ENCODE measurements around the gene GRAMD1B. TPM values are rescaled to one million over a fixed set of nuclear protein-coding genes. Genes with fewer than 3 reads are reported as not detected.

The GRAMD1B gene
- total RNA-seq, 6 experiments from 2014 or later, result 1.0 to 2.0 (median 1.5) TPM

DNA sequence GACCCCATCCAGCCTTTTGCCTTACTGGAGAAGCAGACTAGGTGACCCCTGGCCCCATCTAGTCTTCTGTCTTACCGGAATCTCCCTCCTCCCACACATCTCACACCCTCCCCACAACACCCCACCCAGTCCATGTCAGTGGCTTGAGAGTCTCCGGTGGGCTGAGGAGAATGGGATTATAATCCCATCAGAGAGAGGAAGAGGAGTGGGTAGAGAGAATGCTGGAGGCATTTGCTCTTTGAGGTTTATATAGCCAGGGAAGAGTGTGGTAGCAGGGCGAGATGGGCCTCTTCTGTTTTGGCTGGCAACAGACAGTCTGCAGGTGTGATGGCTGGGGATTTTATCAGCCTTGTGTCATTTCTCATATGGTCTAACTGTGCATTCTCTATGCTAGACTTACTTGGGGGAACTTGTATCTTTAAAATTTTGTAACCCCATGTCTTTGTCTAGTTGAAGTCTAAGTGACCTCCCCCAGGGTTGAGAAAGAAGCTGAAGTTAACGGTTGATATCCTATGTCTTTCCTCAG is 50.3 kb downstream of the GRAMD1B start:
- Histone ChIP-seq H3K4me3 (no peak overlapping the region), H3K27me3 (no peaks in the 10 kb centered on the region), H3K4me1 (no peaks in the 10 kb centered on the region), H3K36me3 (no peaks in the 10 kb centered on the region), H3K27ac (no peak overlapping the region), H3K9me3 (no peaks in the 10 kb centered on the region)
- DNase-seq (no peak), ATAC-seq (no peak)
- intact Hi-C loops (cut with DNase I), result loop anchor here in 1 of 2 donors (10.0 kb wide), 1 partner anchor 176 kb away; no protein-coding TSS in a partner anchor
- 34% methylated on average over 4 of the region's 4 CpGs for WGBS (ENCODE audit: insufficient coverage, low coverage, low lambda C conversion rate, missing lambda C conversion rate)
- TF ChIP-seq, protein P1, sequence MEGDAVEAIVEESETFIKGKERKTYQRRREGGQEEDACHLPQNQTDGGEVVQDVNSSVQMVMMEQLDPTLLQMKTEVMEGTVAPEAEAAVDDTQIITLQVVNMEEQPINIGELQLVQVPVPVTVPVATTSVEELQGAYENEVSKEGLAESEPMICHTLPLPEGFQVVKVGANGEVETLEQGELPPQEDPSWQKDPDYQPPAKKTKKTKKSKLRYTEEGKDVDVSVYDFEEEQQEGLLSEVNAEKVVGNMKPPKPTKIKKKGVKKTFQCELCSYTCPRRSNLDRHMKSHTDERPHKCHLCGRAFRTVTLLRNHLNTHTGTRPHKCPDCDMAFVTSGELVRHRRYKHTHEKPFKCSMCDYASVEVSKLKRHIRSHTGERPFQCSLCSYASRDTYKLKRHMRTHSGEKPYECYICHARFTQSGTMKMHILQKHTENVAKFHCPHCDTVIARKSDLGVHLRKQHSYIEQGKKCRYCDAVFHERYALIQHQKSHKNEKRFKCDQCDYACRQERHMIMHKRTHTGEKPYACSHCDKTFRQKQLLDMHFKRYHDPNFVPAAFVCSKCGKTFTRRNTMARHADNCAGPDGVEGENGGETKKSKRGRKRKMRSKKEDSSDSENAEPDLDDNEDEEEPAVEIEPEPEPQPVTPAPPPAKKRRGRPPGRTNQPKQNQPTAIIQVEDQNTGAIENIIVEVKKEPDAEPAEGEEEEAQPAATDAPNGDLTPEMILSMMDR (IDR thresholded peaks at IDR 0.05), result no peak
- no peak for TF ChIP-seq POLR2A (IDR thresholded peaks at IDR 0.05)

DNA sequence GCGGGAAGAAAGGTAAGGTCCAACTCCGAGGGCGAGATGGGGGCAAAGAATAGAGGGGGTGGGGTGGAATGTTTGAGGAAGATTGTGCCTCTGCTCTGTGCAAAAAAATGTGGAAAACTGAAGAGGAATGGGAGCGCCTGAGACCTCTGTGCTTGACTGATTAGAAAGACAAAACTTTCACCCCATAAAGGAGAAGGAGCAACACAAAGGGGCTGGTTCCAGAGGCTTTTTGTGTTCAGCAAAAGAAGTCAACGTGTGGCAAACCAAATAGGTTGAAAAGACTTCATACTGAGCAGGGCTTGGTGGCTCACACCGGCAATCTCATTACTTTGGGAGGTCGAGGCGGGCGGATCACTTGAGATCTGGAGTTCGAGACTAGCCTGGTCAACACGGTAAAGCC is 50.8 kb downstream of the GRAMD1B start:
- Histone ChIP-seq H3K27ac (no peak overlapping the region), H3K4me1 (no peaks in the 10 kb centered on the region), H3K4me3 (no peak overlapping the region), H3K36me3 (no peaks in the 10 kb centered on the region), H3K9me3 (no peaks in the 10 kb centered on the region), H3K27me3 (no peaks in the 10 kb centered on the region)
- ATAC-seq (no peak), DNase-seq (no peak)
- TF ChIP-seq POLR2A (IDR thresholded peaks at IDR 0.05), result no peak
- TF ChIP-seq, protein P1 (IDR thresholded peaks at IDR 0.05), result no peak
- intact Hi-C loops (cut with DNase I), result loop anchor here in 1 of 2 donors (10.0 kb wide), 1 partner anchor 176 kb away; no protein-coding TSS in a partner anchor
- 58% methylated on average over 9 of the region's 11 CpGs for WGBS (ENCODE audit: insufficient coverage, low coverage, low lambda C conversion rate, missing lambda C conversion rate)

DNA sequence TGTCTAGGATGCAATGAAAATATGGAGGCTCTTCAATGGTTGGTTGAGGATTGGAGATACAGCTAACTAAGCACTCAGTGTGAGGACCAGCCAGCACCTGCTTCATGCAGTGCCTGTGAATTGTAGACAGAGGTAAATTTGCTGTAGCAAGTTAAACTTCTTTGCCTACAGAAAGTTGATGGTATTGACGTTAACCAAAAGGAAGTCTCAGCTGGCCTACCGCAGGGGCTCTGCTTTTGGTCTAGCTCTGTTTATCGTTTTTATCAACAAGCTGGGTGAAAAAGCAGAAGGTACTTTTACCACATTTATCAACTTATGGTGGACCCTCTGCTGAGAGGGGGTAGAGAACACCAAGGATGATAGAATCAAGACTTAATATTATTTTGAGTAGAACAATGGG is 51.6 kb downstream of the GRAMD1B start:
- intact Hi-C loops (cut with DNase I), result loop anchor here in 1 of 2 donors (10.0 kb wide), 1 partner anchor 177 kb away; no protein-coding TSS in a partner anchor
- ATAC-seq (no peak), DNase-seq (no peak)
- 35% methylated on average over 3 of the region's 3 CpGs for WGBS (ENCODE audit: insufficient coverage, low coverage, low lambda C conversion rate, missing lambda C conversion rate)
- Histone ChIP-seq H3K27ac (no peak overlapping the region), H3K9me3 (no peaks in the 10 kb centered on the region), H3K4me1 (no peaks in the 10 kb centered on the region), H3K27me3 (no peaks in the 10 kb centered on the region), H3K36me3 (no peaks in the 10 kb centered on the region), H3K4me3 (no peak overlapping the region)
- TF ChIP-seq, protein P1 (IDR thresholded peaks at IDR 0.05), result no peak
- TF ChIP-seq POLR2A (IDR thresholded peaks at IDR 0.05), result no peak

- Histone ChIP-seq H3K9me3 (no peaks in the 10 kb centered on the region), H3K4me3 (no peak overlapping the region), H3K27ac (no peak overlapping the region), H3K4me1 (no peaks in the 10 kb centered on the region), H3K27me3 (no peaks in the 10 kb centered on the region), H3K36me3 (no peaks in the 10 kb centered on the region)
- ATAC-seq (no peak), DNase-seq (no peak)
- TF ChIP-seq, protein P1 (IDR thresholded peaks at IDR 0.05), result no peak
- TF ChIP-seq POLR2A (IDR thresholded peaks at IDR 0.05), result no peak
- intact Hi-C loops (cut with DNase I), result loop anchor here in 1 of 2 donors (10.0 kb wide), 1 partner anchor 177 kb away; no protein-coding TSS in a partner anchor
- 61% methylated on average over 6 of the region's 6 CpGs for WGBS (ENCODE audit: insufficient coverage, low coverage, low lambda C conversion rate, missing lambda C conversion rate)
Observed at GRCh38 chr11:123482218-123482617, 52.1 kb downstream of the GRAMD1B start.
